Aorta (tissue), 5 donors: Measurements from ENCODE around the gene PABPN1. TPM values are rescaled to one million over a fixed set of nuclear protein-coding genes. Genes with fewer than 3 reads are reported as not detected.

Experiments used
- ATAC-seq: fragments of 200-7000 bp; cut with Tn5 transposase; one replicate; pipeline ENCODE4 v1.9.1; 2022; ENCODE audit warnings: moderate library complexity; ENCODE audit not compliant: low FRiP score
- DNase-seq, 2 donors: peaks; one replicate each; pipeline ENCODE4 v3.0.0-alpha.2; 2020
- H3K27ac ChIP-seq, 2 donors: one replicate each; pipeline ENCODE4 v1.5.1; 2013; ENCODE audit warnings: low read length in 2 of 2, mild to moderate bottlenecking in 2 of 2, moderate library complexity in 2 of 2, control low read depth in 1 of 2, inconsistent platforms in 1 of 2, low read depth in 1 of 2
- H3K27me3 ChIP-seq, 2 donors: one replicate each; pipeline ENCODE4 v1.6.1; 2013; ENCODE audit warnings: control low read depth in 1 of 2, low read length in 1 of 2, mild to moderate bottlenecking in 1 of 2, moderate library complexity in 1 of 2; ENCODE audit not compliant: insufficient read depth in 2 of 2, control insufficient read depth in 1 of 2
- H3K36me3 ChIP-seq, 2 donors: one replicate each; pipeline ENCODE4 v1.6.1; 2013; ENCODE audit warnings: control low read depth in 1 of 2, low read length in 1 of 2, mild to moderate bottlenecking in 1 of 2; ENCODE audit not compliant: insufficient read depth in 2 of 2, control insufficient read depth in 1 of 2
- H3K4me1 ChIP-seq, 2 donors: one replicate each; pipeline ENCODE4 v1.6.1; 2013; ENCODE audit warnings: low read length in 2 of 2, control low read depth in 1 of 2, mild to moderate bottlenecking in 1 of 2, moderate library complexity in 1 of 2; ENCODE audit not compliant: insufficient read depth in 2 of 2, control insufficient read depth in 1 of 2
- H3K4me3 ChIP-seq, 2 donors: one replicate each; pipeline ENCODE4 v1.5.1; 2013; ENCODE audit warnings: low read length in 2 of 2, control low read depth in 1 of 2, mild to moderate bottlenecking in 1 of 2
- H3K9me3 ChIP-seq: one replicate; pipeline ENCODE4 v1.6.1; 2013; ENCODE audit warnings: mild to moderate bottlenecking, low read length; ENCODE audit not compliant: control insufficient read depth
- WGBS, 2 donors: extraction: QIAGEN DNeasy Blood & Tissue Kit; methylation state at CpG; one replicate each; pipeline ENCODE4 v1.1.7; 2013; 5-methylcytosine and 5-hydroxymethylcytosine counted together
- intact Hi-C, 2 donors: fragments of 100-400 bp; cut with DNase I; formaldehyde crosslinking; loops; one replicate each; pipeline versions ENCODE4 v1.14.2 to v1.15.0; 2022
- polyA plus RNA-seq, 2 donors: library from polyadenylated mRNA; stranded (reverse); fragments of 200-250 nt; gene quantifications; one replicate each; pipeline ENCODE4 v1.2.3, GENCODE V29; 2013
- total RNA-seq, 2 donors: library from RNA; stranded (reverse); fragmentation: NEBNext Ultra II Directional; extraction: Animal tissue kit (Norgen Biotek cat#: 25700); gene quantifications; one replicate each; pipeline ENCODE4 v1.2.1, GENCODE V29; 2021
- donor health status: healthy with polysubstance abuse.
- donor health status: Bipolar disorder and iron deficiency.
- donor health status: DM: no; HTN: no; CAD: no.
- donor health status: DM: no; HTN: no; CAD: no.
- donor health status: DM: yes; HTN: yes; CAD: no.

PABPN1 gene
- total and polyA plus RNA-seq, 4 donors: 57.0 to 226 (median 123) TPM

- Histone ChIP-seq H3K4me3 (peak overlapping the region; percentile 61 to 63), H3K36me3 (no peaks in the 10 kb centered on the region), H3K27me3 (no peaks in the 10 kb centered on the region), H3K4me1 (no peaks in the 10 kb centered on the region), H3K27ac (no peak overlapping the region), H3K9me3 (no peaks in the 10 kb centered on the region)
- WGBS, 2 donors: 4 to 6% methylated on average over 51 to 61 of the region's 61 CpGs
- ATAC-seq (peak; percentile 20), DNase-seq (peak in 1 of 2 donors; percentile 77)
- intact Hi-C loops: loop anchor here in 1 of 2 donors (10.0 kb wide), 1 partner anchor 113 kb away; the partner anchor contains the start of gene NGDN
These were observed 30.6 kb downstream of the PABPN1 start for GRCh38 chr14:23351681-23352505.

DNA sequence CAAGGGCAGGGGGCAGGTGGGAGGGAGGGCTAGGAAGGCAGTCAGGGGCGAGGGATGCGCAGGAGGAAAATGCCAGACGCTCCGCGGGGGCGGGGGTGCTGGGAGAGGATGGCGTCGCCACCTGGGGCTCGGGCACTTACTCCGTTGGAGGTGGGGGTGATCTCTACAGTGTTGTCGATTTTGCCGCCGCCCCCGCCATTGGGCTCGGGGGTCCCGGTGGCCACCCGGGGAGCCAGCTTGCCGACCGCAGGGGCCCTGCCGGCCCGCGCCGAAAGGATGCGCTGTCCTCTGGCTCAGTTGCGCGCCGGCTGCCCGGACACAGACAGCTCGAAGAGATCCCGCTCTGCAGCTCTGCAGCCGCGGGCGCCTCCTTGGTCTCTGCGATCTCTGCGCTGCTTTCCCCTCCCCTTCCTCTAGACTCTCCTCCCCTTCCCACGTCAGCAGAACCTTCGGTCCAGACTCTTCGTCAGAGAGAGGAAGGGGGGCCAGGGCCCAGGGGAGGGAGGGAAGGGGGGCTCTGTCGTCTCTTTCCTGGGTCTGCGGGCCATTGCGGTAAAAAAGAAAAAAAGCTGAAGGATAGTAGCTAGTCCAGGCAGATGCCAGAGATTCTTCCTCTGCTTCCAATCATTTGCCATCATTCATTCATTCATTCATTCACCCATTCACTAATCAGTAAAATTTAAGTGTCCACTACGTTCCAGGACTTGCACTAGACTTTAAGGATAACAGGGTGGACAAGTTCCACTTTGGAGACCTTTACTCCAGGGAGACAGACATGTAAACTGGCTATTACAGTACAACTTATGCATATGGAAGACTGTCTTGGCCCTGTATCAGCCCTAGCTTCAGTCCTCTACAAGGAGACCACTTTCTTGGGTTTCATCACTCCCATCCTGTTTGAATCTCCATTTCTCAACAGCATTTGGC is 31.5 kb downstream of the PABPN1 start, which contains the start of gene SLC22A17:
SLC22A17 (minus strand) TSS at position 382 of the 927 bp plus-strand sequence.
- 0% methylated on average over 35 to 42 of the region's 42 CpGs for WGBS, 2 donors
- ATAC-seq (peak; percentile 91), DNase-seq (peak; percentile 84 to 92)
- Histone ChIP-seq H3K4me3 (peak within 1 kb of the TSS; percentile 61 to 63), H3K27me3 (no peaks in the 10 kb centered on the region), H3K9me3 (no peaks in the 10 kb centered on the region), H3K27ac (no peak within 1 kb of the TSS), H3K4me1 (no peaks in the 10 kb centered on the region), H3K36me3 (peaks cover 0 to 3% of the 10 kb centered on the region in 2 donors)
- intact Hi-C loops: loop anchor here in 1 of 2 donors (10.0 kb wide), 1 partner anchor 112 kb away; the partner anchor contains the start of gene NGDN

DNA sequence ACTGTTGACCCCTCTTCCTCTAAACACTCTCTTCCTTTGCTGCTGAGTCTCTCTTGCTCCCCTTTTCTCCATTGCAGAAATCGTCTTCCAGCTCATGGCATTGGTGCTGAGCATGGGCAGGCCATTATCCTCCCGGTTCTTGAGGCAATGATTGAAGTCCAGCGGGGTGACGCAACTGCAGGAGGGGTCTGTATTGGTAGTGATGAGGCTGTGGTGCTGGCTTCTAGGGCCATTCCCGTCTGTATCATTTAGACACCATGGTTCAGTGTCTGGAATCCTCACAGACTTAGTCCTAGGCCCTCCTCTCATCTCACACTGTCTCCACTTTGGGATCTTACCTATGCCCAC is 32.1 kb downstream of the PABPN1 start:
- no peak overlapping the region for H3K4me3 ChIP-seq
- ATAC-seq (no peak), DNase-seq (no peak)
- no peaks in the 10 kb centered on the region for H3K4me1 ChIP-seq
- H3K9me3 ChIP-seq: no peaks in the 10 kb centered on the region
- H3K27ac ChIP-seq: no peak overlapping the region
- intact Hi-C loops: loop anchor here in 1 of 2 donors (10.0 kb wide), 1 partner anchor 111 kb away; the partner anchor contains the start of gene NGDN
- no peaks in the 10 kb centered on the region for H3K27me3 ChIP-seq
- WGBS, 2 donors: 75 to 77% methylated on average over 5 of the region's 5 CpGs
- H3K36me3 ChIP-seq: peaks cover 0 to 3% of the 10 kb centered on the region in 2 donors

GRCh38 chr14:23354990-23355389 is 33.7 kb downstream of the PABPN1 start:
- intact Hi-C loops: loop anchor here in 1 of 2 donors (1.0 to 10.0 kb wide), 2 partner anchors 9 to 110 kb away; partner anchors contain the start of gene NGDN
- Histone ChIP-seq H3K36me3 (peaks cover 0 to 3% of the 10 kb centered on the region in 2 donors), H3K27me3 (no peaks in the 10 kb centered on the region), H3K9me3 (no peaks in the 10 kb centered on the region), H3K27ac (no peak overlapping the region), H3K4me1 (no peaks in the 10 kb centered on the region), H3K4me3 (no peak overlapping the region)
- WGBS, 2 donors: 80 to 83% methylated on average over 6 of the region's 6 CpGs
- peak in 1 of 2 donors; percentile 34 for DNase-seq
- ATAC-seq: no peak

DNA sequence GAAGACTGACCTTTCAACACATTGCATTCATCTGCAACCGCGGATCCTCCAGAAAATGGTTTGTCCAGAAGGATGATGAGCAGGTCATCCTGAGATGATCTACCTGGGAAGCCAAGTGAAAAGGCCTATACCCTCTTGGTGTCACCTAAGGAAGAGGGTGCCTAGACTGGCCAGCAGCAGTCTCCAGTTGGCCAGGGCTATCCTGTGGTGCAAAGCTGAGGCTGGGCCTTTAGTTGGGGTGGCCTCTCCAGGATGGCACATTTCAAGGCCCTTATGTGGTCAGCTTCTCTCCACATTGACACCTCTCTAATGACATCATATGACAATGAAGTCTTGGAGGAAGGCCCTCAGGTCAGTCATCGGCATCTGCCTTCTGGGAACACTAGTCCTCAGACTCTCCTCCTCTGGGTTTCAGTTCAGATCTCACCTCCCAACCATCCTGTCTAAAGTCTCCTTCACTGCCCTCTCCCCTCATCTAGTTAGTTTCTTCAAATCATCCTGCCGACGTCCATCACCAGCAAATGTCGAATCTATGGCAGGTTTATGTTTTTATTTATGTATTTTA is 34.7 kb downstream of the PABPN1 start:
- intact Hi-C loops: loop anchor here in 1 of 2 donors (10.0 kb wide), 1 partner anchor 109 kb away; the partner anchor contains the start of gene NGDN
- 80% methylated on average over 6 of the region's 6 CpGs for WGBS, 2 donors
- ATAC-seq: no peak

GRCh38 chr14:23356662-23357061 is 35.4 kb downstream of the PABPN1 start:
- 89 to 91% methylated on average over 4 of the region's 4 CpGs for WGBS, 2 donors
- DNase-seq (peak in 1 of 2 donors; percentile 14), ATAC-seq (no peak)
- Histone ChIP-seq H3K4me1 (no peaks in the 10 kb centered on the region), H3K27me3 (no peaks in the 10 kb centered on the region), H3K4me3 (no peak overlapping the region), H3K36me3 (peaks cover 0 to 3% of the 10 kb centered on the region in 2 donors), H3K9me3 (no peaks in the 10 kb centered on the region), H3K27ac (no peak overlapping the region)
- intact Hi-C loops: loop anchor here in 1 of 2 donors (10.0 kb wide), 1 partner anchor 108 kb away; the partner anchor contains the start of gene NGDN

More for the DNA sequence above, 34.7 kb downstream of the PABPN1 start:
- H3K36me3 ChIP-seq: peaks cover 0 to 3% of the 10 kb centered on the region in 2 donors
- H3K9me3 ChIP-seq: no peaks in the 10 kb centered on the region
- no peaks in the 10 kb centered on the region for H3K4me1 ChIP-seq
- H3K27ac ChIP-seq: no peak overlapping the region
- H3K27me3 ChIP-seq: no peaks in the 10 kb centered on the region
- no peak overlapping the region for H3K4me3 ChIP-seq
- DNase-seq: peak in 1 of 2 donors; percentile 16

- intact Hi-C loops: loop anchor here in 1 of 2 donors (10.0 kb wide), 1 partner anchor 108 kb away; the partner anchor contains the start of gene NGDN
- DNase-seq: peak in 1 of 2 donors; percentile 67
- no peak overlapping the region for H3K27ac ChIP-seq
These were observed 36.0 kb downstream of the PABPN1 start for GRCh38 chr14:23357261-23357660.

DNA sequence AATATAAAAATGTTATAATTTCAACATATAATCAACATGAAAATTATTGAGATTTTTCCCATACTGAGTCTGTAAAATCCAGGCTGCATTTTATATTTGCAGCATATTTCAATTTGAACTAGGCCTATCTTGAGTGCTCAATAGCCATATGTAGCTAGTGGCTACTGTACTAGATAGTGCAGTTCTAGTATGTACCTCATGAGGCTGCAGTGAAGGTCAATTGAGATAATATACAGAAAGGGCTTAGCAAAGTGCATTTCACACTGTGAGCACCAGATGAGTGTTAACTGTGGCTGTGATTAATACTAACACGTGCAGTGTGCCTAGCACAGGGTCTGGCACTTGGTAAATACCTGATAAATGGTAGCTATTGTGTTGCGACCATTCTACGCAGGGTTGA is 36.8 kb downstream of the PABPN1 start:
- ATAC-seq (no peak), DNase-seq (no peak)
- intact Hi-C loops: loop anchor here in 1 of 2 donors (10.0 kb wide), 1 partner anchor 107 kb away; the partner anchor contains the start of gene NGDN
- Histone ChIP-seq H3K9me3 (no peaks in the 10 kb centered on the region), H3K27me3 (no peaks in the 10 kb centered on the region), H3K4me1 (no peaks in the 10 kb centered on the region), H3K4me3 (no peak overlapping the region), H3K27ac (no peak overlapping the region), H3K36me3 (peaks cover 0 to 3% of the 10 kb centered on the region in 2 donors)
- 79 to 82% methylated on average over 3 of the region's 3 CpGs for WGBS, 2 donors

More at GRCh38 chr14:23357261-23357660, 36.0 kb downstream of the PABPN1 start:
- Histone ChIP-seq H3K9me3 (no peaks in the 10 kb centered on the region), H3K36me3 (peaks cover 0 to 3% of the 10 kb centered on the region in 2 donors), H3K4me1 (no peaks in the 10 kb centered on the region), H3K4me3 (no peak overlapping the region), H3K27me3 (no peaks in the 10 kb centered on the region)
- no peak for ATAC-seq
- WGBS, 2 donors: 81 to 87% methylated on average over 8 of the region's 8 CpGs
